ENCODE data around the gene FAM118A. TPM values are rescaled to one million over a fixed set of nuclear protein-coding genes. Genes with fewer than 3 reads are reported as not detected.

FAM118A gene
- total and polyA plus RNA-seq, 8 donors: 7.1 to 127 (median 10.2) TPM

- no peak for FAIRE-seq
These were observed 19.3 kb upstream of the FAM118A start for GRCh38 chr22:45290410-45290936.

GRCh38 chr22:45291061-45291930 lies 18.4 kb upstream of the FAM118A start:
- Histone ChIP-seq H3K27ac (no peak overlapping the region), H3K36me3 (no peaks in the 10 kb centered on the region), H3K27me3 (no peaks in the 10 kb centered on the region), H3K9me3 (no peaks in the 10 kb centered on the region), H3K4me3 (no peak overlapping the region), H3K4me1 (no peaks in the 10 kb centered on the region)
- no peak for DNase-seq
- TF ChIP-seq CTCF (IDR thresholded peaks at IDR 0.05): no peak
- no peak for FAIRE-seq
- 74 to 80% methylated on average over 8 of the region's 8 CpGs for WGBS, 2 donors
- ATAC-seq: no peak
- intact Hi-C loops (cut with DNase I): no loop called here

More at GRCh38 chr22:45290410-45290936, 19.3 kb upstream of the FAM118A start:
- DNase-seq (no peak), ATAC-seq (peak in 2 of 4 donors; percentile 17 to 47)
- Histone ChIP-seq H3K4me3 (no peak overlapping the region), H3K9me3 (no peaks in the 10 kb centered on the region), H3K27me3 (no peaks in the 10 kb centered on the region), H3K4me1 (no peaks in the 10 kb centered on the region), H3K36me3 (no peaks in the 10 kb centered on the region), H3K27ac (no peak overlapping the region)
- no peak for TF ChIP-seq CTCF (IDR thresholded peaks at IDR 0.05)
- intact Hi-C loops (cut with DNase I): no loop called here
- 28 to 35% methylated on average over 18 of the region's 18 CpGs for WGBS, 2 donors

GRCh38 chr22:45291931-45292290 lies 17.8 kb upstream of the FAM118A start:
- H3K4me3 ChIP-seq: no peak overlapping the region
- intact Hi-C loops (cut with DNase I): no loop called here
- no peaks in the 10 kb centered on the region for H3K27me3 ChIP-seq
- H3K36me3 ChIP-seq: no peaks in the 10 kb centered on the region
- DNase-seq (no peak), FAIRE-seq (no peak), ATAC-seq (no peak)
- TF ChIP-seq CTCF (IDR thresholded peaks at IDR 0.05): no peak
- H3K9me3 ChIP-seq: no peaks in the 10 kb centered on the region
- 70 to 75% methylated on average over 9 of the region's 9 CpGs for WGBS, 2 donors
- H3K4me1 ChIP-seq: no peaks in the 10 kb centered on the region
- H3K27ac ChIP-seq: no peak overlapping the region

GRCh38 chr22:45292731-45293442 lies 16.8 kb upstream of the FAM118A start:
- no peaks in the 10 kb centered on the region for H3K9me3 ChIP-seq
- no peak for DNase-seq
- no peak overlapping the region for H3K4me3 ChIP-seq
- H3K27me3 ChIP-seq: no peaks in the 10 kb centered on the region
- WGBS, 2 donors: 54 to 58% methylated on average over 23 of the region's 23 CpGs
- no peaks in the 10 kb centered on the region for H3K36me3 ChIP-seq
- no peak for TF ChIP-seq CTCF (IDR thresholded peaks at IDR 0.05)
- no peaks in the 10 kb centered on the region for H3K4me1 ChIP-seq
- no peak for ATAC-seq
- intact Hi-C loops (cut with DNase I): no loop called here
- no peak for FAIRE-seq
- H3K27ac ChIP-seq: no peak overlapping the region
